Neural crest cell (in vitro differentiated cells): Measurements from ENCODE around the gene AHSP. TPM values are rescaled to one million over a fixed set of nuclear protein-coding genes. Genes with fewer than 3 reads are reported as not detected.

Experiments
- DNase-seq: peaks from one replicate; pipeline ENCODE4 v3.0.0; 2021; ENCODE audit warnings: low read depth, mixed read lengths, low spot score
- H3K27ac Mint-ChIP-seq: one replicate; pipeline ENCODE4 v1.8.0; 2021; ENCODE audit warnings: mild to moderate bottlenecking, mixed read lengths; ENCODE audit not compliant: unreplicated experiment
- H3K27me3 Mint-ChIP-seq: 2 replicates; pipeline ENCODE4 v1.8.0; 2021; ENCODE audit warnings: low read depth, mild to moderate bottlenecking, mixed read lengths
- H3K36me3 Mint-ChIP-seq: 2 replicates; pipeline ENCODE4 v1.8.0; 2021; ENCODE audit warnings: low read depth, mild to moderate bottlenecking, mixed read lengths
- H3K4me1 Mint-ChIP-seq: 2 replicates; pipeline ENCODE4 v1.8.0; 2021; ENCODE audit warnings: mixed read lengths
- H3K4me3 Mint-ChIP-seq: one replicate; pipeline ENCODE4 v1.8.0; 2021; ENCODE audit warnings: mild to moderate bottlenecking, mixed read lengths
- H3K9me3 Mint-ChIP-seq: 2 replicates; pipeline ENCODE4 v1.8.0; 2021; ENCODE audit warnings: mixed read lengths
- CTCF ChIP-seq: fragments of 200-600 bp; sonication (generic); conservative IDR thresholded peaks from 2 replicates; pipeline ENCODE4 v1.5.0; 2021; ENCODE audit warnings: antibody characterized with exemption, mild to moderate bottlenecking
- total RNA-seq: library from RNA; stranded (reverse); gene quantifications from 2 replicates; pipeline ENCODE4 v1.2.1, GENCODE V29; 2021

The AHSP gene
- total RNA-seq, 1 donor from 2014 or later: not detected

- Mint-ChIP-seq H3K36me3 (peaks cover 8% of the 10 kb centered on the region), H3K4me1 (peaks cover 3% of the 10 kb centered on the region), H3K27ac (no peak overlapping the region), H3K27me3 (peaks cover 64% of the 10 kb centered on the region), H3K4me3 (no peak overlapping the region), H3K9me3 (no peaks in the 10 kb centered on the region)
- no peak for TF ChIP-seq CTCF
- no peak for DNase-seq
These were observed 39.0 kb upstream of the AHSP start for GRCh38 chr16:31488468-31489297.

GRCh38 chr16:31489298-31489564, 38.5 kb upstream of the AHSP start:
- DNase-seq: no peak
- Mint-ChIP-seq H3K4me3 (no peak overlapping the region), H3K36me3 (peaks cover 8% of the 10 kb centered on the region), H3K4me1 (peaks cover 3% of the 10 kb centered on the region), H3K9me3 (no peaks in the 10 kb centered on the region), H3K27ac (no peak overlapping the region), H3K27me3 (peaks cover 59% of the 10 kb centered on the region)
- no peak for TF ChIP-seq CTCF

- no peak for TF ChIP-seq CTCF
- Mint-ChIP-seq H3K27me3 (peaks cover 52% of the 10 kb centered on the region), H3K4me3 (peak overlapping the region; percentile 47), H3K4me1 (peaks cover 3% of the 10 kb centered on the region), H3K36me3 (peaks cover 8% of the 10 kb centered on the region), H3K9me3 (no peaks in the 10 kb centered on the region), H3K27ac (no peak overlapping the region)
- DNase-seq: no peak
These were observed 37.8 kb upstream of the AHSP start for GRCh38 chr16:31489616-31490584.

- H3K4me3 Mint-ChIP-seq: no peak overlapping the region
- no peak overlapping the region for H3K27ac Mint-ChIP-seq
- peaks cover 8% of the 10 kb centered on the region for H3K36me3 Mint-ChIP-seq
- peaks cover 32% of the 10 kb centered on the region for H3K27me3 Mint-ChIP-seq
- TF ChIP-seq CTCF: no peak
- H3K4me1 Mint-ChIP-seq: peaks cover 3% of the 10 kb centered on the region
- DNase-seq: no peak
- H3K9me3 Mint-ChIP-seq: no peaks in the 10 kb centered on the region
These were observed 35.8 kb upstream of the AHSP start for GRCh38 chr16:31491778-31492418.

- no peaks in the 10 kb centered on the region for H3K9me3 Mint-ChIP-seq
- no peak for DNase-seq
- peaks cover 17% of the 10 kb centered on the region for H3K27me3 Mint-ChIP-seq
- no peak overlapping the region for H3K27ac Mint-ChIP-seq
- no peak overlapping the region for H3K4me3 Mint-ChIP-seq
- no peak for TF ChIP-seq CTCF
- peaks cover 12% of the 10 kb centered on the region for H3K36me3 Mint-ChIP-seq
- no peaks in the 10 kb centered on the region for H3K4me1 Mint-ChIP-seq
These were observed 34.1 kb upstream of the AHSP start for GRCh38 chr16:31493506-31494125.
